OCI-LY3 (cell line): ENCODE data around the gene ANKUB1.

Experiments used
- CTCF ChIP-seq: fragments of 200-600, 300-600 bp; sonication (generic); IDR thresholded peaks from 2 replicates; pipeline ENCODE4 v1.5.1; 2014; ENCODE audit warnings: antibody characterized with exemption, low read length, low read depth
- EZH2phosphoT487 ChIP-seq: fragments of 200-600 bp; shearing (Covaris generic); IDR thresholded peaks from 2 replicates; pipeline ENCODE4 v1.6.1; 2018; ENCODE audit warnings: antibody characterized with exemption, mixed run types, low read depth

- TF ChIP-seq CTCF = no peak
- TF ChIP-seq EZH2phosphoT487 = no peak
Observed at GRCh38 chr3:149726716-149727407, 65.5 kb downstream of the ANKUB1 start.
